ENCODE measurements around the gene BLM. TPM values are rescaled to one million over a fixed set of nuclear protein-coding genes. Genes with fewer than 3 reads are reported as not detected.
A peak's percentile ranks its signal among the peaks of the same experiment; 100 is the strongest.

BLM gene
- total RNA-seq, 1 experiment from 2014 or later, result 40.0 TPM

DNA sequence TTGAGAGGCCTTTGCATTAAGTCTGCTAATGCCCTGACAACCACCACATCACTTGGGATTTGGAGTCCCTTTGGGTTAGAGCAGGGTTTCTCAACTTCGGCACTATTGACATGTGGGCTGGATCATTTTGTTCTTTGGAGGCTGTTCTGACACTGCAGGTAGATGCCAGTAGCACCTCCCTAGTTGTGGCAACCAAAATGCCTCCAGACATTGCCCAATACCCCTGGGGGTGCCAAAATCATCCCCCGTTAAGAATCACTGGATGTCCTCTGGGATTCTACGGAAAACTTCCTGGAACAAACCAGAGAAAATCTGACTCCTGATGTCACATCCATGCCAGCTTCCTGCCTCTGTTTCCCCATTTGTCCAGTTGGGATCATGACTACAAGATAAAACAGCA is 37.2 kb upstream of the BLM start:
- BruUV-seq (replicated peaks), result no TSS peak
- H3K27me3 ChIP-seq (replicated peaks; ENCODE audit: insufficient read depth, low read depth, low read length, poor library complexity), result no peaks in the 10 kb centered on the region
- no peak overlapping the region for H3K27ac ChIP-seq (ENCODE audit: low read depth, low read length, poor library complexity, severe bottlenecking)
- H3K4me3 ChIP-seq (ENCODE audit: low read depth, low read length, poor library complexity, severe bottlenecking), result no peak overlapping the region
- H3K9me3 ChIP-seq (ENCODE audit: low read depth, low read length, poor library complexity, severe bottlenecking), result no peaks in the 10 kb centered on the region
- no peak for TF ChIP-seq CTCF (conservative IDR thresholded peaks at IDR 0.05; ENCODE audit: low read depth, low read length)
- no peak for TF ChIP-seq EZH2 (IDR thresholded peaks at IDR 0.05; ENCODE audit: borderline replicate concordance, low read depth, low read length, poor library complexity, severe bottlenecking)
- peaks cover 5% of the 10 kb centered on the region for H3K4me1 ChIP-seq (ENCODE audit: insufficient read depth, low read length, poor library complexity, severe bottlenecking)
- no peaks in the 10 kb centered on the region for H3K36me3 ChIP-seq (ENCODE audit: insufficient read depth, low read length, poor library complexity, severe bottlenecking)
- ChIA-PET POLR2A (ENCODE audit: low non-redundant PET) (no interaction called here), CTCF (no interaction called here)
- DNase-seq (ENCODE audit: low spot score), result no peak
- intact Hi-C loops (cut with micrococcal nuclease; ENCODE audit: unreplicated experiment), result no loop called here

- intact Hi-C loops (cut with micrococcal nuclease; ENCODE audit: unreplicated experiment), result no loop called here
- no peaks in the 10 kb centered on the region for H3K36me3 ChIP-seq (ENCODE audit: insufficient read depth, low read length, poor library complexity, severe bottlenecking)
- no peak overlapping the region for H3K4me3 ChIP-seq (ENCODE audit: low read depth, low read length, poor library complexity, severe bottlenecking)
- DNase-seq (ENCODE audit: low spot score), result no peak
- H3K4me1 ChIP-seq (ENCODE audit: insufficient read depth, low read length, poor library complexity, severe bottlenecking), result peaks cover 5% of the 10 kb centered on the region
- H3K27ac ChIP-seq (ENCODE audit: low read depth, low read length, poor library complexity, severe bottlenecking), result peak overlapping the region; percentile 27
- H3K27me3 ChIP-seq (replicated peaks; ENCODE audit: insufficient read depth, low read depth, low read length, poor library complexity), result no peaks in the 10 kb centered on the region
- BruUV-seq (replicated peaks), result no TSS peak
- no peaks in the 10 kb centered on the region for H3K9me3 ChIP-seq (ENCODE audit: low read depth, low read length, poor library complexity, severe bottlenecking)
- CTCF ChIA-PET, result no interaction called here
- TF ChIP-seq CTCF (conservative IDR thresholded peaks at IDR 0.05; ENCODE audit: low read depth, low read length) (no peak), EZH2 (IDR thresholded peaks at IDR 0.05; ENCODE audit: borderline replicate concordance, low read depth, low read length, poor library complexity, severe bottlenecking) (no peak)
- POLR2A ChIA-PET (ENCODE audit: low non-redundant PET), result no interaction called here
Measured at GRCh38 chr15:90680371-90680935, 36.7 kb upstream of the BLM start.

DNA sequence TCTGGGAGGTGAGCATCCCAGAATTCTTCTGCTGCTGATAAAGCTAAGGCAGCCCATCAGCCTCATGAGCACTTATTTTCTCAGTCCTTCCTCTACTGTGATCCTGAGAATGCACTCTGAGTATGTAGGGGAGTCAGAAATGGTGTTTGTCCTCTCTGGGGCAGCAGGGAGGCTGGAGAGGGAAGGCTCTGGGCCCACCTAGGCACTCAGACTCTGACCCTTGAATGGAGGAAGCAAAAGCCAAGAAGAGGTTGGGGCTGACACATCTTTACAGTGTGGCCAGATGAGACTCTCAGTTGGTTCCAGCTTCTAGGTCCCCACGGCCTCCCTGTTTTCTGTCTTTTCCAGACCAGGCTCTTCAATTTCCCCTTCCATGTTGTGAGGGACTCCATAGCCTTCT is 36.1 kb upstream of the BLM start:
- no peak overlapping the region for H3K4me3 ChIP-seq (ENCODE audit: low read depth, low read length, poor library complexity, severe bottlenecking)
- H3K27ac ChIP-seq (ENCODE audit: low read depth, low read length, poor library complexity, severe bottlenecking), result peak overlapping the region; percentile 27
- no TSS peak for BruUV-seq (replicated peaks)
- no peak for TF ChIP-seq EZH2 (IDR thresholded peaks at IDR 0.05; ENCODE audit: borderline replicate concordance, low read depth, low read length, poor library complexity, severe bottlenecking)
- TF ChIP-seq CTCF (conservative IDR thresholded peaks at IDR 0.05; ENCODE audit: low read depth, low read length), result no peak
- CTCF ChIA-PET, result interaction anchor here (0.7 kb wide), 1 partner anchor 10 kb away, joined by 4 read pairs; no protein-coding TSS in a partner anchor
- H3K36me3 ChIP-seq (ENCODE audit: insufficient read depth, low read length, poor library complexity, severe bottlenecking), result no peaks in the 10 kb centered on the region
- POLR2A ChIA-PET (ENCODE audit: low non-redundant PET), result no interaction called here
- DNase-seq (ENCODE audit: low spot score), result no peak
- peaks cover 8% of the 10 kb centered on the region for H3K4me1 ChIP-seq (ENCODE audit: insufficient read depth, low read length, poor library complexity, severe bottlenecking)
- no peaks in the 10 kb centered on the region for H3K9me3 ChIP-seq (ENCODE audit: low read depth, low read length, poor library complexity, severe bottlenecking)
- intact Hi-C loops (cut with micrococcal nuclease; ENCODE audit: unreplicated experiment), result no loop called here
- H3K27me3 ChIP-seq (replicated peaks; ENCODE audit: insufficient read depth, low read depth, low read length, poor library complexity), result no peaks in the 10 kb centered on the region
